Vagina (tissue), 2 donors: Measurements from ENCODE around the gene GSTM4.

Experiments
- POLR2A ChIP-seq, 2 donors: fragments of 450-650 bp; IDR thresholded peaks; one replicate each; pipeline ENCODE4 v1.6.1; 2017; ENCODE audit warnings: antibody characterized with exemption in 2 of 2, mild to moderate bottlenecking in 2 of 2, moderate library complexity in 2 of 2
- POLR2AphosphoS5 ChIP-seq, 2 donors: sonication (generic); formaldehyde crosslinking; IDR thresholded peaks; one replicate each; pipeline ENCODE4 v1.9.0; 2017; ENCODE audit warnings: antibody characterized with exemption in 2 of 2, mild to moderate bottlenecking in 2 of 2, low read depth in 1 of 2; ENCODE audit not compliant: insufficient read depth in 1 of 2
- TF ChIP-seq, protein P1 (sequence below), 3 experiments: fragments of 450-650 bp in 2 of 3; fragments of 200-600 bp in 1 of 3; sonication (generic) in 1 of 3; IDR thresholded peaks; one replicate each; pipeline ENCODE4 v1.5.1; 2017 to 2019; ENCODE audit warnings: antibody characterized with exemption in 3 of 3, mild to moderate bottlenecking in 2 of 3, moderate library complexity in 2 of 3

DNA sequence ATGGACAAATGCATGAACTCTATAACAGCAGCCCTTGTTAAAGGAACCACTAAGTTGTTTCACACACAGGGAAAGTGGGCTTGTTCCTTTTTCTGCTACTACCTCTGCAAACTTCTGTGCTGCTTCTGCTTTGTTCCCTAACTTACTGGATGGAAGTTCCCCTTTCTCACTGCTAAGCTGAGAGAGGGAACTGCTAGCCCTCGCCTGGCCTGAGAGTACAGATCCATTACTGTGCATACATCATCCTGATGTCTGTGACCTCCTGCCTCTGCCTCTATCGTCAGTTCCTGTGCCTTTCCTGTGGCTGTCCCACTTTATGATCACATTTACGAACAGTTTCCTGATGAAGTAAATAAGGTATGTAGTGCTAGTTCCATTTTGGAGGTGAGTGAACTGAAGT lies 40.0 kb upstream of the GSTM4 start:
- TF ChIP-seq, protein P1, sequence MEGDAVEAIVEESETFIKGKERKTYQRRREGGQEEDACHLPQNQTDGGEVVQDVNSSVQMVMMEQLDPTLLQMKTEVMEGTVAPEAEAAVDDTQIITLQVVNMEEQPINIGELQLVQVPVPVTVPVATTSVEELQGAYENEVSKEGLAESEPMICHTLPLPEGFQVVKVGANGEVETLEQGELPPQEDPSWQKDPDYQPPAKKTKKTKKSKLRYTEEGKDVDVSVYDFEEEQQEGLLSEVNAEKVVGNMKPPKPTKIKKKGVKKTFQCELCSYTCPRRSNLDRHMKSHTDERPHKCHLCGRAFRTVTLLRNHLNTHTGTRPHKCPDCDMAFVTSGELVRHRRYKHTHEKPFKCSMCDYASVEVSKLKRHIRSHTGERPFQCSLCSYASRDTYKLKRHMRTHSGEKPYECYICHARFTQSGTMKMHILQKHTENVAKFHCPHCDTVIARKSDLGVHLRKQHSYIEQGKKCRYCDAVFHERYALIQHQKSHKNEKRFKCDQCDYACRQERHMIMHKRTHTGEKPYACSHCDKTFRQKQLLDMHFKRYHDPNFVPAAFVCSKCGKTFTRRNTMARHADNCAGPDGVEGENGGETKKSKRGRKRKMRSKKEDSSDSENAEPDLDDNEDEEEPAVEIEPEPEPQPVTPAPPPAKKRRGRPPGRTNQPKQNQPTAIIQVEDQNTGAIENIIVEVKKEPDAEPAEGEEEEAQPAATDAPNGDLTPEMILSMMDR (IDR thresholded peaks at IDR 0.05), result no peak
- no peak for TF ChIP-seq POLR2A (IDR thresholded peaks at IDR 0.05)
- no peak for TF ChIP-seq POLR2AphosphoS5 (IDR thresholded peaks at IDR 0.05; ENCODE audit: insufficient read depth in 1 of 2, low read depth in 1 of 2)
